ENCODE results near the gene FHDC1. TPM values are rescaled to one million over a fixed set of nuclear protein-coding genes. Genes with fewer than 3 reads are reported as not detected.
A peak's percentile ranks its signal among the peaks of the same experiment; 100 is the strongest.

Gene FHDC1
- total RNA-seq, 1 experiment from 2014 or later = 19.9 TPM

GRCh38 chr4:153023139-153023538 lies 87.0 kb downstream of the FHDC1 start:
- Histone ChIP-seq H3K4ac (ENCODE audit: low read depth, low read length) (no peak overlapping the region), H2BK120ac (ENCODE audit: low read depth, low read length, poor library complexity, severe bottlenecking) (no peak overlapping the region), H2AFZ (ENCODE audit: low read length) (no peak overlapping the region), H3K4me1 (ENCODE audit: insufficient read depth, low read length) (no peaks in the 10 kb centered on the region; the same call in 1 of the 2 replicates), H3K23ac (ENCODE audit: insufficient read length, low read depth, low read length) (no peak overlapping the region), H3K79me2 (ENCODE audit: insufficient read depth, low read length) (no peaks in the 10 kb centered on the region), H3K27me3 (ENCODE audit: insufficient read depth, low read length) (no peaks in the 10 kb centered on the region), H3K14ac (ENCODE audit: insufficient read depth, low read length) (no peak overlapping the region), H4K91ac (ENCODE audit: insufficient read length, low read depth, low read length) (no peak overlapping the region), H3K9ac (ENCODE audit: extremely low read depth, insufficient read length, low read length) (no peak overlapping the region), H3K79me1 (ENCODE audit: insufficient read depth, low read depth, low read length, poor library complexity, severe bottlenecking) (no peaks in the 10 kb centered on the region), H2BK12ac (ENCODE audit: insufficient read length, low read depth, low read length) (no peak overlapping the region), H2AK5ac (ENCODE audit: insufficient read length, low read length) (no peak overlapping the region), H3K4me2 (ENCODE audit: insufficient read depth, insufficient read length, low read length) (no peak overlapping the region), H4K5ac (ENCODE audit: insufficient read length, low read depth, low read length) (no peak overlapping the region), H3K9me3 (ENCODE audit: control insufficient read depth, low read depth, low read length) (no peaks in the 10 kb centered on the region), H3K23me2 (ENCODE audit: insufficient read length, low read depth, low read length, poor library complexity, severe bottlenecking) (no peaks in the 10 kb centered on the region), H4K8ac (replicated peaks; ENCODE audit: insufficient read length, low read depth, low read length) (no peak overlapping the region), H2BK20ac (ENCODE audit: low read depth, low read length, poor library complexity, severe bottlenecking) (no peak overlapping the region), H3K27ac (ENCODE audit: insufficient read length, low read depth, low read length) (no peak overlapping the region), H3K56ac (ENCODE audit: insufficient read length, low read depth, low read length) (no peak overlapping the region), H3K18ac (ENCODE audit: insufficient read length, low read depth, low read length) (no peak overlapping the region), H3T11ph (ENCODE audit: low read length) (no peak overlapping the region), H4K20me1 (ENCODE audit: control insufficient read depth, insufficient read depth, insufficient read length) (peaks cover 2% of the 10 kb centered on the region), H2BK5ac (ENCODE audit: insufficient read length, low read length) (no peak overlapping the region), H2BK15ac (ENCODE audit: low read depth, low read length) (no peak overlapping the region)
- H3K9me3 Mint-ChIP-seq = no peaks in the 10 kb centered on the region; a peak in 1 of 5 replicates
- peaks cover 30 to 37% of the 10 kb centered on the region in 2 experiments for H3K4me1 Mint-ChIP-seq
- peak overlapping the region in 1 of 3 experiments; percentile 17; a peak in 1 of 7 replicates for H3K27ac Mint-ChIP-seq
- no peaks in the 10 kb centered on the region; a peak in 1 of 7 replicates for H3K36me3 Mint-ChIP-seq (ENCODE audit: insufficient read depth in 1 of 3, low read depth in 3 of 3)
- TF ChIP-seq CTCF (conservative IDR thresholded peaks at IDR 0.05) = no peak
- no CpG with 5 or more reads among the region's 3 CpGs for WGBS (ENCODE audit: extremely low coverage, insufficient read length, low lambda C conversion rate)
- peaks cover 6% of the 10 kb centered on the region for H3K27me3 Mint-ChIP-seq (ENCODE audit: low read depth)
- no peak for DNase-seq
- H3K4me3 Mint-ChIP-seq = no peak overlapping the region

Measured in H9 (cell line).